Epithelial cell of esophagus (primary cell): Measurements from ENCODE around the gene PDZRN3.

Experiments
- DNase-seq: peaks from one replicate; pipeline ENCODE4 v3.0.0; 2010; ENCODE audit warnings: low read depth
- H3K4me3 ChIP-seq: 2 replicates; pipeline ENCODE4 v1.5.1; 2011; ENCODE audit warnings: mild to moderate bottlenecking, low read length, control low read depth
- CTCF ChIP-seq: IDR thresholded peaks from 2 replicates; pipeline ENCODE4 v1.5.1; 2011; ENCODE audit warnings: low read depth, mild to moderate bottlenecking, low read length, control low read depth, inconsistent platforms; ENCODE audit not compliant: insufficient read depth; ENCODE audit errors: missing control alignments

Gene PDZRN3

DNA sequence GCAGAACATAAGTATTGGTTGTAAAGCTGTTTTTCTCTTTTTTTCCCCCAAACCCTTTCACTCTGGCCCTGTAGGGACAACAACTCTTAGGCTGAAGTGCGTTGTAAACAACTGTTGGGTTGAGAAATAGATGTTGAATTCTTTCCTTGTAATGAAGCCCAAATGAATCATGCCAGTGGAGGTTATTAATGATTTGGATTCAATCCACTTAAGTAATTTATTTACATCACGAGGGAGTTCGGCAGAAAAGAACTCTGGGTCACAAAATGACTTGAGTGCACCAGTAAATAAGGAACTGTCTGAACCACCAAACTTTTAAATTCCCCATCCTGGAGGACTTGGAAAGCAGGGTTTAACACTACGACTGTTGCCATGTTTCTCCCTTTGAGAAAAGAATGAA lies 218.9 kb downstream of the PDZRN3 start:
- DNase-seq: no peak
- H3K4me3 ChIP-seq: no peak overlapping the region
- no peak for TF ChIP-seq CTCF

GRCh38 chr3:73405000-73405399 lies 219.7 kb downstream of the PDZRN3 start:
- TF ChIP-seq CTCF: no peak
- no peak overlapping the region for H3K4me3 ChIP-seq
- no peak for DNase-seq

DNA sequence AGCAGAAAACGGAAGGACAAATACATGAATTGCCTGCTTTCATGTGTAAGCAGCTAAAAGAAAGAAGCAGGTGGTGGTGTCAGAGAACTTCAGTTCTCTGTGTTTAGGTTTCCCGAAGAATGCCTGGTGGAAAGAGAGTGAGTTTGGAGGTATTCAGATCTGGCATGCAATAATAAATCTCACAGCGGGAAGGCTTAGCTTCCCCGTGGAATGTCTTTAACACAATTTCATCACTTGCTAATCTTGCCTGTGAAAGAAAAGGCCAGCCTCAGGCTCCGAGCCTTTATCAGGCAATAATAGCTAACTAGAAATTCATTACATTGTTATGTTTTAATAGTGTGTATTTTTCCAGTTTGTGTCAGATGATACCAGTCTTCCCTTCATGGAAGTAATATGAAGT lies 220.3 kb downstream of the PDZRN3 start:
- H3K4me3 ChIP-seq: no peak overlapping the region
- DNase-seq: no peak
- no peak for TF ChIP-seq CTCF

- H3K4me3 ChIP-seq: no peak overlapping the region
- DNase-seq: no peak
- TF ChIP-seq CTCF: no peak
Measured at GRCh38 chr3:73403444-73403843, 221.3 kb downstream of the PDZRN3 start.

GRCh38 chr3:73401616-73402279 lies 223.0 kb downstream of the PDZRN3 start:
- TF ChIP-seq CTCF: no peak
- H3K4me3 ChIP-seq: no peak overlapping the region
- DNase-seq: no peak

GRCh38 chr3:73401059-73401458 lies 223.7 kb downstream of the PDZRN3 start:
- no peak for DNase-seq
- no peak for TF ChIP-seq CTCF
- no peak overlapping the region for H3K4me3 ChIP-seq

GRCh38 chr3:73399666-73400253 lies 225.0 kb downstream of the PDZRN3 start:
- TF ChIP-seq CTCF: no peak
- no peak for DNase-seq
- H3K4me3 ChIP-seq: no peak overlapping the region
